ENCODE data around the gene ACE.

The ACE gene

DNA sequence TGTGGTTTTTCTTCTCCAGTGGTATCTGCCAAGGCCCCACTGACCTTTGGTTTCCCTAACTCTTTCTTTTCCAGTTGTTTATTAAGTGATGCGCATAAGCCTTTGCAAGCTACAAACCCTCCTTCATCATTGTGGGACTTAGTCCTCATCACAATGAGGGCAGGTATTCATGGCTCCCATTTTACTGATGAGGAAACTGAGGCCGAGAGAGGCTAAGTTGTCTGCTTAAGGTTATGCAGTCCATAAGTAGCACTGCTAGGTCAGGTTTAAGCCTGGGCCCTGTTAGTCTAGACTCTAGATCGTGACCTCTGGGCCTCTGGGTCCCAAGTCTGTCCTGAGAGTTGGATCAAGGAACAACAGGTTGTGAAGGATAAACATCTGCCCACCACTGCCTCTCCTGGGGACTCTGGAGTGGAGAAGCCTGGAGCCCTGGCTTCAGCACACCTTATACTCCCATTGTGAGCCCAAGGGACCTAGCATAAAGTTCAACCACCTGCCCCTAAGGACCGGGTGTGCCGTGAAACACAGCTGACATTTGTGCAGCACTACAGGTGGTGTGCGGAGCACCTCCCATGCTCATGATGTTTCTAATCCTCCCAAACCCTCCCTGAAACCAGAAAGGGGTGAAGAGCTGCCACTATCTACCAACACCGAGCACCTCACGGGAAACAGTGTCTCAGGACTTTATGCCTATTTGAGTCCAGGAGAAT lies 41.1 kb downstream of the ACE start:
- DNase-seq: no peak

DNA sequence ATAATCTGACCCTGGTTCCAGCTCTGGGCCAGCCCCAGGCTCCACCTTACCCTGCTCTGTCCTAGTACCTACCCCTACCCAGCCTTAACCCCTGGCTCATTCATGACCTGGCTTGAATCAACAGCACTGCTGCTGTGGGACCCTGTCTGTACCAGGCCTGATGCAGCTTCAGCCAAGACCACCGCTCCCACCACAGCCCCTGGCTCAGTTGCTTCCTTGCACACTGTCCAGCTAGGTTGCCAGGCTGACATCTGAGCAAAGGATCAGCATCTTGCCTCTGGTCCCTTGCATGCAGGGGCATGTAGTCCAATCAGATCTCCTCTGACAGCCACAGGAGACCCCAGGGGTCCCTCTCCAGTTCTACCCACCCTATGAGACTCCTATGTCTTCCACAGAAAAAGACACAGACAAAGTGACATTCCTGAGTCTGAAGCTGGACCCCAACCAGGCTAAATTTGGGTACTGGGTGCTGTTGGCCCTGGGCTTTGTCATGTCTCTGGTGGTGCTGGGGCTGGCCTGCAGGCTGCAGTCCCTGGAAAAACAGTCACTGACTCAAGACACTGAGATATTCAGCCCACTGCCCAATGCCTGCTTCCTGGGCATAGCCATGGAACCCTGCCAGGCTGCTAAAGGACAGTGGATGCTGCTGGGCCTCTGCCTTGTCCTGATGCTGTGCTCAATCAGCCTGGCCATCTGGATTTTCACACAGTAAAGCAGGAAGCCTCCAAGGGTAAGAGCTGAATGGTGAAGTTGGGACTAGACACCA lies 42.4 kb downstream of the ACE start:
- DNase-seq: no peak

DNA sequence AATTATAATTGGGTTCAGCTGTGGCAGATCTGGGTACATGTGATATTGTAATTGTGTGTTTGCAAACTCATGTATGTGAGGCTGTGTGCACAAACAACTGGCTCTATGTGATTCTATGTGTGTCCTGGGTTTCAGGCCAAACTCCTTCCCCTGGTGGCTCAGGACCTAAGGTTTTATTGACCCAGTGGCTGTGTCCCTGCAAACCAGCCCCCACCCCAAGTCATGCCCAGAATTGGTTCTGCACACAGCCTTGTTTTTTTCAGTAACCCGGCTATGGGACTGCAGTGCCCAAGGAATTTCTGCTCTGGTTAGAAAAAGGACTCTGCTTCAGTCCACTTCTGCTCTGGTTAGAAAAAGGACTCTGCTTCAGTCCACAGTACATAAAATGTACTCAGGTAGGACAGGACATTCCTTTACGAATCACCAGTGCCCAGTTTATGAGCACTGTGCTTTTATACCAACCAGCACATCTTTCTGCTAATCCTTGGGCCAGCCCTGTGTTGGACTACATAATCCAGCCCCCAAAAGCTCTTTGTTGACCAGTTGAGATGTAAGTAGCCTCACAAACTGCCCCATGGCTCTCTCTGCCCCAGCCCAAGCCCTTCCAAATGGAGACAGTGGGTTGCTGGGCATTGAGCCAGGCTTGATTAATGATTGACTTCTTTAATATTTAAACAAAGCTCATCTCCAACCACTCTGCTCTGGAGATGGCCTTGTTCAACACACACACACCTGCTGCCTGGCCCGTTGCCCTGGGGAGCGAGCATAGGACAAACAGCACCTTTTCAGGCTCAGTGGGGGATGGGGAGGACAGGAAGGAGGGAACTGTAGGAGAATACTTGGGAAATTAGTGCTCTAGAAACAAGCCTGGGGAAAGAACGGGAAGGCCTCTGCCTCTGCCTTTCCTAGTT lies 43.4 kb downstream of the ACE start:
- DNase-seq: no peak

DNA sequence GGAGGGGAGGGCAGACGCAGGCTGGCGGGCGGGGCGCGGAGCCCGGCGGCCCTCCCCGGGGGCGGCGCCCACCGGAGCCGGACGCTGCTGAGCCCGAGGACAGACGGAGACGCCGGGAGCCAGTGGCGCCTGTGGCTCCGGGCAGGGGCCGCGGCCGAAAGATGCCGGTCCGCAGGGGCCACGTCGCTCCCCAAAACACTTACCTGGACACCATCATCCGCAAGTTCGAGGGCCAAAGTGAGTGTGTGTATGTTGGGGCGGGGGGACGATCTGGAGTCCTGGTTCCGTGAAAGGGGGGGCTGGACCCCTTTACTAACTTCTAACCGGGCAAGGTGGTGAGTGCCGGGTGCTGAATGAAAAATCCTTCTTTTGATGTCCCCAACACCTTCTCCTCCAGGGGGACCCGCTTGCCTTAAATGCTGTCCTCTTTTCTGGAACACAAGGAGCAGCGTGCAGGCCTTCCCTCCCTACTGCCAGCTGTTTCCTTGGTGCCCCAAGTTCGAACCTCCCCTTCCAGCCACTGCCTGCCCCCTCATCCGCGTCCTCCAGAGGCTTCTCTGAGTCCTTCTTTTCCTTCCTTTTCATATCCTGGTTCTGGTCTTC lies 46.5 kb downstream of the ACE start, which contains the start of gene KCNH6:
Gene KCNH6, plus strand, starts transcription at position 106 of the 603 bp plus-strand sequence. Its CDS starts 56 bp downstream, at position 162.
- DNase-seq: no peak

GRCh38 chr17:63524051-63524450 lies 47.2 kb downstream of the ACE start:
- DNase-seq: no peak

DNA sequence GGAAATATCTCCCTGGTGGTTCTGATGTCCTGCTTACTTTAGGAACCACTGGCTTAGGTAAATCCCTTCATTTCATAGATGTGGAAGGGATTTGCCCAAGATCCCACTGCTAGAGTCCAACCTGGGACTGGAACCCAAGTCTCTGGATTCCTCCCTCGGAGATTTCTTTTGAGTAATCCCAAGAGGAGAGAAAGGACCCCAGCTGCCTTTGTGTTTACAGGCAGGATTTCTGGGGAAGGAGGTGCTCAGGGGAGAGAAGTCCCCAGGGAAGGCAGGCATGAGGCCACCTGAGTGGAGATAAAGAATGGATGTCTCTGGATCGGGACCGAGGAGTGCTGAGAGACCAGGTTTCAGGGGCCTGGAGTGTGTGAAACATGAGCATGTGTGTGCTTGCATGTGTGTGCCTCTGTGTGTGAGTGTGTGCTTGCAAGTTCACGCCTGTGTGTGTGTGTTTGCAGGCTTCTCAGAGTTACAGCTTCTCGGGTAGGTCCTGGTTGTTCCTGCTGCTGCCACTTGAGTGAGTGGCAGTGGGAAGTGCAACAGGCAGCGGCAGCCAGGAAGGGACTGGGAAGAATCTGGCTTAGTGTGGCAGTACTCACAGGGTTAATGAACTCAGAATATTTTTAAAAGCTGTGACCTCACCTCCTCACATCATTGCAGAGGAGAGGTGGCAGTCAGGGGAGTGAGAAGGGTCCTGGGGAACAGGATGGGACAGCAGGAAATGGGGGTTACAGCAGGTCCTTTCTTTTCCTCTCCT lies 48.5 kb downstream of the ACE start:
- no peak for DNase-seq

DNA sequence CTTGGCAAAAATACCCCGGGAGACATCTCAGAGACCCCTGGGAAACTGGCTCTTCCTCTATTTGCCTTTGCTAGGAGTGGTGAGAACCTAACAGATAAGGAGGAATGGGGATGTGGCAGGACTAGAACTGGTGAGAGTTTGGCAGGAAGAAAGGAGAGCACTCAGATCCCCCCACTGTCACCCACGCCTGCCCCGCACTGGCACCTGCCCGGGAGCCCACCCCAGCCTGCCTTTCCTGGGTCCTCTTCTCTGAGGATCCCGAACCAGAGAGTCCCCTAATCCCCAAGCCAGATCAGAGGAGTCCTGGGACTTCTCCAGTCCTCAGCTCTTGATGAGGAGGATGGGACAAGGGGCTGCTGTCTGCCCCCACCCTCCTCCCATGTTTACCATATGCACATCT lies 50.0 kb downstream of the ACE start:
- DNase-seq: no peak

DNA sequence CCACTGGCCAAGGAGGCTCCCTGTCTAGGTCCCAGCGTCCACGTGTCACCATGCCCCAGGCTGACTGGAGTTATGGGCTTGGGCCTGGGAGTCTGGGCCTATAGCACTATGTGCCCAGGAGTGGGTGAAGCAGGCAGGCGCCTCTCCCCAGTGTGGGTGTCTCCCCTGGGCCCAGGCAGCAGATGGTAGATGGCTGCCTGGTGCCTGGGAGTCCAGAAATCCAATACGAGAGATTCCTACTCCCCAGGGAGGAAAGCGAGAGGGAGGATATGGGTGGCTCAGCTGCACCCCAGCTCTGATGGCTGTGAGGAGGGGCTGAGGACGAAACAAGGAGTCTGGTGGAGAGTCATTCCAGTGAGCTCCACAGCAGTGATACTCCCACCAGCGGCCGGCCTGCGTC lies 51.3 kb downstream of the ACE start:
- DNase-seq: no peak

DNA sequence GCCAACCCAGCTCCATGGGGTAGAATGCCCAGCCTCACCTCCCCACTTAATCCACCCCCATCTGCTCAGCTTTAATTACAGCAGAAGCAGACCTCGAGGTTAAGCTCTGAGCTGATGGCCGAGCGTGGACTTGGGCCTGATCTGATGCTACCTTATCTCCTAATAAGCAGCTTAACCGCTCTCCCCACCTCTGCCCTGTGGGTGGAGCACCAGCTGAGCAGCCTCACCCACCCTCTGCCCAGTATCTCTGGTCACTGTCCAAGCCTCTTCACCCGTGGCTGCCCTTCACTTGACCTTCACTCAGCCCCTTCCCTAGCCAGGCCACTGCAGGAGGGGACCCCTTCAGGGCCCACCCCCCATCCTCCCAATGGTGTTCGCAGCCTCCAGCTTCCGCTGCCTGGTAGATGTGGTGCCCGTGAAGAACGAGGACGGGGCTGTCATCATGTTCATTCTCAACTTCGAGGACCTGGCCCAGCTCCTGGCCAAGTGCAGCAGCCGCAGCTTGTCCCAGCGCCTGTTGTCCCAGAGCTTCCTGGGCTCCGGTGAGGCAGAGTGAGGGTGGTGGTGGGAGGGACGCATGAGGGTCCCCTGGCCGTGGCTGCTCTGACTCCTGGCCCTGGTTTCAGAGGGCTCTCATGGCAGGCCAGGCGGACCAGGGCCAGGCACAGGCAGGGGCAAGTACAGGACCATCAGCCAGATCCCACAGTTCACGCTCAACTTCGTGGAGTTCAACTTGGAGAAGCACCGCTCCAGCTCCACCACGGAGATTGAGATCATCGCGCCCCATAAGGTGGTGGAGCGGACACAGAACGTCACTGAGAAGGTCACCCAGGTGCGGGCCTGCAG lies 53.1 kb downstream of the ACE start:
- peak; percentile 43 for DNase-seq

DNA sequence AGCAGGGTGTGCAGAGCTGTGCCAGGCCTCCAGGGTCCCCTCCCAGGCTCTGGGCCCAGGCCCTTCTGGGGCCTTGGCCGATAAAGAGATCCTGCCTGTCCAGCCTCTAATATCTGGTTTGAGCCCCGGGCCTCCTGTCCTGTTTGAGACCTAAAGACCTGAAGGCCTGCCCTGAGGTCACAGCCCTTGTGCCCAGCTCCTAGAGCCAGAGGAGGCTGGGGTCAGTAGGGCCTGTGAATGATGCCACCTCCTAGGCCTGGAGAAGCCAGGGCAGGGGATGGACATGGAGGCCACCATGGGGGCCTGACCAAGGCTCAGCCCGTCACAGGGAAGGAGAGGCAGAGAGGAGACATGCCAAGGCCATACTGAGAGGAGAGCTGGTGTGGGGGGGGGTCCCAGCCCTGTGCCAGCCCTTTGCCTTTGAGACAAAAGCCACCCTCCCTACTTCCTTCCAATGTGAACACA lies 53.7 kb downstream of the ACE start:
- no peak for DNase-seq

DNA sequence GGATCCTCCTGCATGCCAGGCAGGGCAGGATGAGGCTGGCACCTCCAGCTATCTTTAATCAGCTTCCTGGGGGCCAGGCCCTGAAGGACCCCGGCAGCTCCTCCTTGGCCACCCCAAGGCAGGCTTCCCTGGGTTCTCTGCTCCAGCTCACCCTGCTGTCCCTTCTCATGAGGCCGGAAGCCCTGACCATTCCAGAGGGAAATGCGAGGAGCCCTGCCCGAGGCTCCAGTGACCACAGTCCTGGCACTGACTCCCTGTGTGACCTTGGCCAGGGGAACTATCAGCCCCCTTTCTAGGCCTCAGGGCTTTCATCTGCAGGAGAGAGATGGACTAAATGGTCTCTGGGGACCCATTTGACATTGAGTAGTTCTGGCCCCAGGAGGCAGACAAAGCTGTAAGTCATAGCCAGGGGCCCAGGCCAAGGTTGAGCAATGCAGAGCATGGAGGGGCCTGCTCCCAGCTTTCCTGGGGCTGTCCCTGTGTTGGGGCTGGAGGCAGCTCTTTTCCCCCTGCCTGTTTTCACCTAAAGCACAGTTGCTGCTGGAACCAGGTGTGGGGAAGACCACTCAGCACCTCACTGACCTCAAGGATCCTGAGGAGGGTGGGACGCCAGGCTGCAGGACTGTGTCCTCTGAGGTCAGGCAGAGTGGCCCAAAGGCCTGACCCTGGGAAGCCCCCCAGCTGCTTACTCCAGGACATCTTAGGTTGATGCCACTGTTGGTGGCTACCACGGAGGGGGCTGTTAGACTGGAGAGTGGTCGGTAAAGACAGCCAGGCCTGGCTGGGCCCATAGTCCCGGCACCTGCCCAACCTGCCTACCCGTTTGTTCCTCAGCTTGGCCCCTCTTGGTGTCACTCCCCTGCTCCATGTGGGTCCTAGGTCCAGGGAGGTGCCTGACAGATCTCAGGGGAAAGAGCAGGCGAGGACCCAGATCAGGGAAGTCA lies 54.4 kb downstream of the ACE start:
- DNase-seq: no peak

- DNase-seq: no peak
These were observed 56.7 kb downstream of the ACE start for GRCh38 chr17:63533433-63534077.

GRCh38 chr17:63534078-63534570 lies 57.3 kb downstream of the ACE start:
- DNase-seq: no peak

GRCh38 chr17:63534816-63535455 lies 58.1 kb downstream of the ACE start:
- no peak for DNase-seq

DNA sequence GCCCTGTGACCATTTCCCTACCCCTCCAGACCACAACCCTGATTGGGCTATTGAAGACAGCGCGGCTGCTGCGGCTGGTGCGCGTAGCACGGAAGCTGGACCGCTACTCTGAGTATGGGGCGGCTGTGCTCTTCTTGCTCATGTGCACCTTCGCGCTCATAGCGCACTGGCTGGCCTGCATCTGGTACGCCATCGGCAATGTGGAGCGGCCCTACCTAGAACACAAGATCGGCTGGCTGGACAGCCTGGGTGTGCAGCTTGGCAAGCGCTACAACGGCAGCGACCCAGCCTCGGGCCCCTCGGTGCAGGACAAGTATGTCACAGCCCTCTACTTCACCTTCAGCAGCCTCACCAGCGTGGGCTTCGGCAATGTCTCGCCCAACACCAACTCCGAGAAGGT lies 58.8 kb downstream of the ACE start:
- no peak for DNase-seq

DNA sequence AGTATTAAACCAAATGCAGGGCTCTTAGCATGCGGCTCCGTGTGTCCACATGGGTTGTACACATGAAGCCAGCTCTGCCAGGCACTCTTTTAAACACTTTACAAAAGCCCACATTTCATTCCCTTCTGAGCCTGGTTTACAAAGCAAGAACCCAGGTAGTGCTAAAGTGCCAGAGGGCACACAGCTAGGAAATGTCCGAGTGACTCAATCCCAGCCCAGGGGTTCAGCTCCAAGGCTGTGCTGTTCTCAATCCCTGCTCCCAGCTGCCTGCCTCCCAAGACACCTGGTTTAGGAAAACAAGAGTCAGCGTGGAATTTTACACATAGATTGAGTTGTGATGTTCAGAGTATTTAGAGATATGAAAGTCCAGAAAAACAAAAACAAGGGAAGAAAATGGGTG lies 60.1 kb downstream of the ACE start:
- no peak for DNase-seq

- DNase-seq: no peak
These were observed 61.3 kb downstream of the ACE start for GRCh38 chr17:63537991-63538692.

All from DMS 273 treated with DMSO at 0.1 percent for 48 hours (cell line).